HepG2 (cell line): ENCODE data around the gene CAD. TPM values are rescaled to one million over a fixed set of nuclear protein-coding genes. Genes with fewer than 3 reads are reported as not detected.
"Not testable (repeated sequence)": the region's sequence is repeated elsewhere in the genome, so short reads cannot be mapped to it uniquely, and the experiment has no call there.

Experiments
- ATAC-seq: fragments of 200-7000 bp; cut with Tn5 transposase; 3 replicates; pipeline ENCODE4 v1.9.1; 2020; ENCODE audit warnings: mild to moderate bottlenecking, moderate library complexity
- BruUV-seq: library from RNA; stranded (reverse); fragments of 400-500 nt; replicated peaks from 2 replicates; lab custom pipeline; 2021; lab: Mats Ljungman, UMichigan
- CTCF ChIA-PET: fragments of 300-600 bp; formaldehyde crosslinking; extraction: SDS; loops from one replicate; lab custom pipeline; 2021; ENCODE audit warnings: low total read pairs, inconsistent platforms, low intra/inter-chr PET ratio; lab: Yijun Ruan, JAX
- POLR2A ChIA-PET: fragments of 350-600 bp; sonication (Branson Sonifier 250); formaldehyde crosslinking; loops from one replicate; lab custom pipeline; 2020; ENCODE audit warnings: antibody characterized with exemption, inconsistent platforms; lab: Yijun Ruan, JAX
- DNase-seq: peaks from one replicate; pipeline ENCODE4 v3.0.0-alpha.2; 2015; ENCODE audit warnings: low spot score
- FAIRE-seq: peaks from 3 replicates; lab custom pipeline; 2011; peaks lifted over from hg19 to GRCh38; lab: Jason Lieb, UNC
- H2AFZ ChIP-seq: one replicate; pipeline ENCODE4 v1.6.1; 2011; ENCODE audit warnings: low read length, inconsistent platforms
- H3K27ac ChIP-seq: fragments of 300-600 bp; 3 replicates; pipeline ENCODE4 v1.8.0; 2011; ENCODE audit warnings: mixed run types, mild to moderate bottlenecking, mixed read lengths, low read length, inconsistent platforms; ENCODE audit not compliant: insufficient read depth; ENCODE audit errors: extremely low read length
- H3K27me3 ChIP-seq, 2 experiments: fragments of 200-600 bp in 1 of 2; 2 replicates in 1 of 2; 3 replicates in 1 of 2; pipeline versions ENCODE4 v1.6.0 to v1.8.0; 2011; ENCODE audit warnings: low read length in 2 of 2, mild to moderate bottlenecking in 2 of 2, moderate library complexity in 2 of 2, inconsistent platforms in 1 of 2; ENCODE audit not compliant: insufficient read depth in 2 of 2, control insufficient read depth in 1 of 2
- H3K36me3 ChIP-seq, 2 experiments: fragments of 200-600 bp in 1 of 2; replicated peaks in 1 of 2; 2 replicates in 1 of 2; 3 replicates in 1 of 2; pipeline versions ENCODE4 v1.5.1 to v1.8.0; 2011; ENCODE audit warnings: low read length in 2 of 2, inconsistent platforms in 1 of 2; ENCODE audit not compliant: insufficient read depth in 2 of 2, control insufficient read depth in 1 of 2
- H3K4me1 ChIP-seq: 2 replicates; pipeline ENCODE4 v1.5.1; 2012; ENCODE audit warnings: low read length, inconsistent platforms; ENCODE audit not compliant: insufficient read depth
- H3K4me2 ChIP-seq: 2 replicates; pipeline ENCODE4 v1.6.0; 2011; ENCODE audit warnings: low read depth, low read length, inconsistent platforms
- H3K4me3 ChIP-seq, 3 experiments: fragments of 200-600 bp in 1 of 3; sonication (generic), shearing (Covaris generic) in 1 of 3; replicated peaks in 1 of 3; 2 replicates each; pipeline ENCODE4 v1.5.1; 2011 to 2016; ENCODE audit warnings: low read length in 3 of 3, inconsistent platforms in 2 of 3, low read depth in 2 of 3, mild to moderate bottlenecking in 2 of 3, control low read depth in 1 of 3, mixed read lengths in 1 of 3; ENCODE audit not compliant: insufficient read depth in 1 of 3
- H3K79me2 ChIP-seq: one replicate; pipeline ENCODE4 v1.6.1; 2011; ENCODE audit warnings: low read length, inconsistent platforms; ENCODE audit not compliant: insufficient read depth
- H3K9ac ChIP-seq: 2 replicates; pipeline ENCODE4 v1.6.0; 2011; ENCODE audit warnings: mild to moderate bottlenecking, low read depth, low read length, inconsistent platforms; ENCODE audit not compliant: insufficient read depth
- H3K9me3 ChIP-seq: 2 replicates; pipeline ENCODE4 v1.5.1; 2012; ENCODE audit warnings: mild to moderate bottlenecking, low read length
- H4K20me1 ChIP-seq: 2 replicates; pipeline ENCODE4 v1.6.0; 2011; ENCODE audit warnings: inconsistent platforms, mild to moderate bottlenecking, low read length, moderate library complexity; ENCODE audit not compliant: insufficient read depth
- NFIC ChIP-seq: IDR thresholded peaks from 2 replicates; pipeline ENCODE4 v1.6.1; 2012; ENCODE audit warnings: mild to moderate bottlenecking, low read length, inconsistent platforms
- WIZ ChIP-seq: sonication (generic); formaldehyde crosslinking; IDR thresholded peaks from 2 replicates; pipeline ENCODE4 v1.5.1; 2020; ENCODE audit warnings: mild to moderate bottlenecking, missing genetic modification reagents
- ZBTB38 ChIP-seq: sonication (generic); formaldehyde crosslinking; IDR thresholded peaks from 2 replicates; pipeline ENCODE4 v1.5.1; 2020; ENCODE audit warnings: mild to moderate bottlenecking, missing genetic modification reagents
- ZMYM2 ChIP-seq: sonication (generic); formaldehyde crosslinking; IDR thresholded peaks from 2 replicates; pipeline ENCODE4 v1.8.0; 2022; ENCODE audit warnings: mild to moderate bottlenecking, missing genetic modification reagents
- WGBS: methylation state at CpG from one replicate; pipeline ENCODE4 v1.1.6; 2017; ENCODE audit warnings: low lambda C conversion rate; 5-methylcytosine and 5-hydroxymethylcytosine counted together
- in situ Hi-C: cut with HindIII; loops from 2 replicates; pipeline ENCODE4 v1.10.0; 2017; ENCODE audit warnings: low pct_unique_long_range_greater_than_20kb; ENCODE audit not compliant: extremely low pct_ligation_motif_present
- intact Hi-C: fragments of 100-400 bp; cut with micrococcal nuclease; formaldehyde crosslinking; loops from one replicate; pipeline ENCODE4 v1.10.0; 2022; ENCODE audit not compliant: unreplicated experiment
- polyA plus RNA-seq, 8 experiments: library from polyadenylated mRNA; depleted of rRNA in 3 of 8; stranded (reverse) in 7 of 8; unstranded in 1 of 8; fragments of >200 nt; fragmentation: Illumina TruSeq in 4 of 8; extraction: Trizol in 4 of 8; gene quantifications; 2 replicates each; pipeline versions ENCODE4 v1.2.1 to v1.2.3, GENCODE V29; 2011 to 2016; ENCODE audit warnings: low read depth in 4 of 8, missing spikeins in 1 of 8, mixed read lengths in 1 of 8; ENCODE audit not compliant: insufficient read depth in 1 of 8
- total RNA-seq, 5 experiments: library from RNA; depleted of rRNA; stranded (reverse); fragments of >200 nt; fragmentation: Illumina TruSeq; extraction: Trizol; gene quantifications; 2 replicates each; pipeline ENCODE4 v1.2.3, GENCODE V29; 2016; ENCODE audit warnings: low read depth in 1 of 5
- TF ChIP-seq, protein P1 (sequence below): IDR thresholded peaks from 2 replicates; pipeline ENCODE4 v1.6.1; 2016; ENCODE audit warnings: mild to moderate bottlenecking, missing biosample characterization, missing genetic modification reagents

Gene CAD
- total and polyA plus RNA-seq, 2 of the 13 experiments (the other 11 are each of a cell fraction or from before 2014, with no cell fraction given): 21.7 to 37.0 TPM

DNA sequence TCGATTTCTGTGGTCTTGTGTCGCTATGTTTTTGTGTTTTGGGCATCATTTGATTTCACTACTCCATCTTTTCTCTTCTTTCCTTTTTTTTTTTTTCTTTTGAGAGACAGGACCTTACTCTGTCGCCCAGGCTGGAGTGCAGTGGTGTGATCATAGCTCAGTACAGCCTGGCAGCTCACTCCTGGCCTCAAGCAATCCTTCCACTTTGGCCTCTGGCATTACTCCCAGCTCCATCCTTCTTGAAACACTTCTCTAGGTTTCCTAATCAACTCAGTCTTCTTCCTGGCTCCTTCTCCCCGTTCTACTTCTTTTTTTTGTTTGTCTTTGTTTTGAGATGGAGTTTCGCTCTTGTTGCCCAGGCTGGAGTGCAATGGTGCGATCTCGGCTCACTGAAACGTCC lies 41.8 kb upstream of the CAD start:
- Histone ChIP-seq H3K27me3 (no peaks in the 10 kb centered on the region), H3K79me2 (no peaks in the 10 kb centered on the region), H3K4me3 (no peak overlapping the region), H3K9me3 (no peaks in the 10 kb centered on the region), H3K4me2 (no peak overlapping the region), H3K27ac (peak overlapping the region; percentile 43), H3K36me3 (no peaks in the 10 kb centered on the region; a peak in 1 of 5 replicates), H2AFZ (no peak overlapping the region), H3K9ac (no peak overlapping the region), H4K20me1 (no peaks in the 10 kb centered on the region), H3K4me1 (peaks cover 100% of the 10 kb centered on the region)
- no peak for ATAC-seq
- CTCF ChIA-PET: no interaction called here
- BruUV-seq: no TSS peak
- TF ChIP-seq NFIC (no peak), ZMYM2 (0 out of 2 replicates have a peak, but pooled peaks have one; percentile 34), ZBTB38 (CRISPR knock-in tag) (peak; percentile 43; the same call in 1 of the 2 replicates), WIZ (no peak)
- TF ChIP-seq, protein P1, sequence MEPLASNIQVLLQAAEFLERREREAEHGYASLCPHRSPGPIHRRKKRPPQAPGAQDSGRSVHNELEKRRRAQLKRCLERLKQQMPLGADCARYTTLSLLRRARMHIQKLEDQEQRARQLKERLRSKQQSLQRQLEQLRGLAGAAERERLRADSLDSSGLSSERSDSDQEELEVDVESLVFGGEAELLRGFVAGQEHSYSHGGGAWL: no peak
- no peak for FAIRE-seq
- 84% methylated on average over 8 of the region's 8 CpGs for WGBS
- in situ Hi-C loops: no loop called here
- no peak for DNase-seq
- POLR2A ChIA-PET: interaction anchor here (0.7 to 3.8 kb wide), 5 partner anchors 9 to 82 kb away, joined by 3 to 19 read pairs (median 3); partner anchors contain the start of gene PREB
- intact Hi-C loops: no loop called here

DNA sequence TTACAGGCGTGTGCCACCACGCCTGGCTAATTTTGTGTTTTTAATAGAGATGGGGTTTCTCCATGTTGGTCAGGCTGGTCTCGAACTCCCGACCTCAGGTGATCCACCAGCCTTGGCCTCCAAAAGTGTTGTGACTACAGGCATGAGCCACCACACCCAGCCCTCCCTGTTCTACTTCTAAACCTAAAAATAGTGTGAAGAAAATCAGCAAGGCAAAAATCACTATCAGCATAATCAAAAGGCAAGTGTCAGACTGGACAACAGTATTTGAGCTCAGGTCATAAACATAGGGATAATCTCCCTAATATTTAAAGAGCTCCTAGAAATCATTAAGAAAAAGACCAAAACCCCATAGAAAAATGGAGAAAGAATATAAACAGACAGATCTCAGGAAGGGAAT lies 41.4 kb upstream of the CAD start:
- H3K36me3 ChIP-seq, ATAC-seq, H3K4me2 ChIP-seq, BruUV-seq, H3K79me2 ChIP-seq, H4K20me1 ChIP-seq, H3K27me3 ChIP-seq, CTCF ChIA-PET, H3K9me3 ChIP-seq, H2AFZ ChIP-seq, FAIRE-seq, H3K9ac ChIP-seq, DNase-seq, intact Hi-C loops, in situ Hi-C loops, H3K4me3 ChIP-seq: not testable (repeated sequence)
- Histone ChIP-seq H3K27ac (peak overlapping the region; percentile 94), H3K4me1 (peaks cover 100% of the 10 kb centered on the region)
- 0 out of 2 replicates have a peak, but pooled peaks have one; percentile 37 for TF ChIP-seq WIZ
- TF ChIP-seq ZBTB38 (CRISPR knock-in tag): 0 out of 2 replicates have a peak, but pooled peaks have one; percentile 5
- WGBS: 94% methylated on average over 4 of the region's 4 CpGs
- POLR2A ChIA-PET: interaction anchor here (1.0 to 3.8 kb wide), 5 partner anchors 9 to 82 kb away, joined by 3 to 19 read pairs (median 3); partner anchors contain the start of gene PREB
